A549 treated with AZD9567 at 1 μM for 4 hours (cell line): ENCODE measurements around the gene NCKAP1. TPM values are rescaled to one million over a fixed set of nuclear protein-coding genes. Genes with fewer than 3 reads are reported as not detected.

Experiments
- total RNA-seq: library from RNA; stranded (reverse); fragments of 200-300 nt; extraction: Qiagen RNA extraction; gene quantifications from 5 replicates; pipeline ENCODE4 v1.2.3, GENCODE V29; 2022; ENCODE audit not compliant: insufficient read depth

NCKAP1 gene, protein sequence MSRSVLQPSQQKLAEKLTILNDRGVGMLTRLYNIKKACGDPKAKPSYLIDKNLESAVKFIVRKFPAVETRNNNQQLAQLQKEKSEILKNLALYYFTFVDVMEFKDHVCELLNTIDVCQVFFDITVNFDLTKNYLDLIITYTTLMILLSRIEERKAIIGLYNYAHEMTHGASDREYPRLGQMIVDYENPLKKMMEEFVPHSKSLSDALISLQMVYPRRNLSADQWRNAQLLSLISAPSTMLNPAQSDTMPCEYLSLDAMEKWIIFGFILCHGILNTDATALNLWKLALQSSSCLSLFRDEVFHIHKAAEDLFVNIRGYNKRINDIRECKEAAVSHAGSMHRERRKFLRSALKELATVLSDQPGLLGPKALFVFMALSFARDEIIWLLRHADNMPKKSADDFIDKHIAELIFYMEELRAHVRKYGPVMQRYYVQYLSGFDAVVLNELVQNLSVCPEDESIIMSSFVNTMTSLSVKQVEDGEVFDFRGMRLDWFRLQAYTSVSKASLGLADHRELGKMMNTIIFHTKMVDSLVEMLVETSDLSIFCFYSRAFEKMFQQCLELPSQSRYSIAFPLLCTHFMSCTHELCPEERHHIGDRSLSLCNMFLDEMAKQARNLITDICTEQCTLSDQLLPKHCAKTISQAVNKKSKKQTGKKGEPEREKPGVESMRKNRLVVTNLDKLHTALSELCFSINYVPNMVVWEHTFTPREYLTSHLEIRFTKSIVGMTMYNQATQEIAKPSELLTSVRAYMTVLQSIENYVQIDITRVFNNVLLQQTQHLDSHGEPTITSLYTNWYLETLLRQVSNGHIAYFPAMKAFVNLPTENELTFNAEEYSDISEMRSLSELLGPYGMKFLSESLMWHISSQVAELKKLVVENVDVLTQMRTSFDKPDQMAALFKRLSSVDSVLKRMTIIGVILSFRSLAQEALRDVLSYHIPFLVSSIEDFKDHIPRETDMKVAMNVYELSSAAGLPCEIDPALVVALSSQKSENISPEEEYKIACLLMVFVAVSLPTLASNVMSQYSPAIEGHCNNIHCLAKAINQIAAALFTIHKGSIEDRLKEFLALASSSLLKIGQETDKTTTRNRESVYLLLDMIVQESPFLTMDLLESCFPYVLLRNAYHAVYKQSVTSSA
- 90.8 to 104 TPM (median 103 TPM) in 5 replicates for total RNA-seq

DNA sequence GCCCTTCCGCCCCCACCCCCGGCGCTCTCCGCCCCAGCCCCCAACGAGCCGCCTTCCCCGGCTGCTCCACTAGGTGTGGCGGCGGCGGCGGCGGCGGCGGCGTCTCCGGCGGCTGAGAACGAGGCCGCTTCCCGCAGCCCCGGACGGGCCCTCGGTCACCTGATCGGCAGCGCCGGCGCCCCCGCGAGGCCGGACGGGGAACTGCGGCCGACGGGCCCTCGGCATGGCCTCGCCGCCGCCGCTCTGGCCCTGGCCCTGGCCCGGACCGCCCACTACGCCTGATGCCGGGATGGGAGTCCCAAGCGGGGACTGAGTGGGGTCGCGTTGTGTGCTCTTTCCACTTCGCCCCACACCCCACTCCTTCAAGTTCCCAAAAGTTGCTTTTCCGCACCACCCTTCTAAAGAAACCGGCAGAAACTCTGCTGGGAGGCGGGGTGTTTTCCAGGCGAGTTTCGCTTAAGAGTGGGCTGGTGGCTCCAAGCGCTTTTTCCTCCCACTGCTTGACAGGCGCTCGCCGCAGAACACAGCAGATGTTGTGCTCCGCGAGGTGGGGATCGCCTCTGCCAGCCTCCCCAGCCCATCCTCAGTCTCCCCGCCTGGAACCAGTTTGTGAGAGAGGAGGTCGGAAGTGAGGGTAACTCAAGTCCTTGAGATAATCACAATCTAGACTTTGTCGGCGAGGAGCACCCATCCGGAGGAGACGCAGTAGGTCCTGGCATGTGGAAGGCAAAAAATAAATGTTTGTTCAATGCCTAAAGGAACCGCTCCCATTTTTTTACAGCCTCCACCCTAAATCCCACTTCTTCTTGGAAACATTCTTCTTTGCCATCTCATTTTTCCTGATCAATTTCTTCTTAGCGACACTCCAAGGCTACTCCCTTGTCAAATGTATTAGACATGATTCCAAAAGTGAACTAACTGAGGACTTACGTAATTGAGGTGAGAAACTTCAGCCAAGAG is at the start of gene NCKAP1:
NCKAP1 (minus strand) TSS at position 117 of the 960 bp plus-strand sequence. CDS start 358 bp downstream, outside the sequence.

DNA sequence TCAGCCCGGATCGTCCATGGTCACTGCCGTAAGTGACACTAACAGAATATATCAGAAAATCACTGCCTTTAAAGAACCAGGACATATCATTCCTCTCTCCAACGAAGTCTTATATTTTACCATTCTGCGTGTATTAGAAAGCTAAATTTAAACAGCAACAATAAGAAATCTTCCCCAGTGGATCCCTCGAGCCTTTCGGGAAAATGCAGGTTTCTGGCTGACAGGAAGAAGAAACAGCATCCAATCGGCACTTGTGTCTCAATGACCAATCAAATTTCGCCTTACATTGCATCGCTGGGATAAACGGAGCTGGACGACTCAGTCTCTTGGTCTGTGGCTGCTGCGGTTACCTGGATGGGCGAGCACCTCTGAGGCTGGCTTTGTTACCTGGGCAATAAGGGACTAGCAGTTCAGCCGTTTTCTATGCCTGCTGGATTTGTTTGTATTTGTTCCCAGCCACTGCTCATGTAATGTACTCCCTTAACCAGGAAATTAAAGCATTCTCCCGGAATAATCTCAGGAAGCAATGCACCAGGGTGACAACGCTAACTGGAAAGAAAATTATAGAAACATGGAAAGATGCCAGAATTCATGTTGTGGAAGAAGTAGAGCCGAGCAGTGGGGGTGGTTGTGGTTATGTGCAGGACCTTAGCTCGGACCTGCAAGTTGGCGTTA is 40.3 kb upstream of the NCKAP1 start, which contains the start of gene DUSP19:
DUSP19 (plus strand) TSS at position 284 of the 675 bp plus-strand sequence; CDS start at position 471, 187 bp downstream.

DNA sequence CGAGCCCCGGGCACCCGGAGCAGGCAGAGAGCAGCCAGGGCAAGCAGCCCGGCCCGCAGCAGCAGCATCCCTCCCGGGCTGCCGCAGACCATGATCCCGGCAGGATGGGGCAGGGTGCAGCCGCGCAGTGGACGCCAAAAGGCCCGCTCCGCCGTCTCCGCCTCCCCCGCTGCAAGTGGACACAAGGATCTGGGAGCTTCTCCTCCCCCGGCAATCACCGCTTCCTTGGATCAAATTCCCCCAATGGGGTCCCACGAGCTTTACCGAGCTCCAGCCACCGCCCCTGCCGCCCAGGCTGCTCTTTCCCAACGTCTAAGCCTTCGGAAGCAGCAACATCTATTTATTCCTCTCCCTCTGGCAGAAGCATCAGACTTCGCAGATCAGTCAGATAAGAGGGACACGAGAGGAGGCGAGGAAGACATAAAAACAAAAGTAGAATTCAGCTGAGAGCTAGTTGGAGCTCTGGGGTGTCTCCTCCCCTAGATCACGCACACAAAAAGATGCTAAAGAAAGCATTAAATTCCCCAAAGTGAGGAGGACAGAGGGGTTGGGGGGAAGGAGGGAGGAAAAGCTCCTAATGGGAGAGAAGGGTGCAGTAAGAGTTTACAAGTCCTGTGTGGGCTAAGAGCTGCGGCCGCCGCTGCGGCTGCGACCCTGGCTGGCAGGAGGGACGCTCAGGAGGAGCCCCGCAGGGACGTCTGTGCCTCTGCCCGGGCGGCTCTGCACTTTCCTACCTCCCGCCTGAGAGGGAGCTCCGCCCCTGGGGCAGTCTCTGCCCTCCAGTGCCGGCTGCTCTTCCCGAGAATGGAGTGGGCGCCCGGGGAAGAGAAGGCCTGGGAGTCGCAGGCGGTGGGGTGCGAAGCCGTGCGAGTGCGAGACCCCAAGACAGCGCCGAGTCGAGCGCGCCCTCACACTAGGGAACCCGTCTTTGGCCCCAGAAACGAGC is 171.5 kb downstream of the NCKAP1 start, which contains the start of gene FRZB:
FRZB (minus strand) TSS at position 177 of the 946 bp plus-strand sequence; CDS start at position 92, 85 bp downstream.

Other genes starting within 250 kb of the NCKAP1 start
- gene FRZB, start 171.8 kb downstream of the NCKAP1 start, total RNA-seq = 0.05 to 0.08 TPM (median 0.08 TPM) in 4 of 5 replicates, not detected in the other
- 0.28 to 1.8 TPM (median 0.67 TPM) in 5 replicates for gene DUSP19, start 40.3 kb upstream of the NCKAP1 start, total RNA-seq
- 29.9 to 45.1 TPM (median 30.8 TPM) in 5 replicates for gene NUP35, start 86.0 kb upstream of the NCKAP1 start, total RNA-seq